Measurements from ENCODE around the gene MITF. TPM values are rescaled to one million over a fixed set of nuclear protein-coding genes. Genes with fewer than 3 reads are reported as not detected.

Gene MITF
- total RNA-seq, 2 experiments from 2014 or later, result not detected

- Histone ChIP-seq H3K9me2 (ENCODE audit: insufficient read depth, low read length) (no peaks in the 10 kb centered on the region), H3K4me2 (ENCODE audit: low read length) (no peak overlapping the region), H3K4me1 (ENCODE audit: insufficient read depth, low read length, poor library complexity, severe bottlenecking) (no peaks in the 10 kb centered on the region), H3K27ac (ENCODE audit: low read depth, low read length, poor library complexity, severe bottlenecking) (no peak overlapping the region), H3K79me2 (ENCODE audit: insufficient read depth, low read depth, low read length) (no peaks in the 10 kb centered on the region), H3K4me3 (ENCODE audit: low read depth, low read length, poor library complexity, severe bottlenecking) (no peak overlapping the region), H4K20me1 (ENCODE audit: insufficient read depth, low read length) (no peaks in the 10 kb centered on the region), H3K9me3 (ENCODE audit: low read length) (no peaks in the 10 kb centered on the region), H2AFZ (ENCODE audit: low read length) (no peak overlapping the region), H3K36me3 (ENCODE audit: insufficient read depth, low read length) (no peaks in the 10 kb centered on the region)
- ChIA-PET CTCF (ENCODE audit: unreplicated experiment) (no interaction called here), POLR2A (no interaction called here)
- no TSS peak for BruUV-seq (replicated peaks)
- intact Hi-C loops (cut with micrococcal nuclease; ENCODE audit: unreplicated experiment), result no loop called here
- TF ChIP-seq CTCF (conservative IDR thresholded peaks at IDR 0.05; ENCODE audit: low read length) (no peak), EZH2phosphoT487 (IDR thresholded peaks at IDR 0.05; ENCODE audit: borderline replicate concordance, low read depth, low read length) (no peak)
- DNase-seq (ENCODE audit: low spot score), result no peak
These were observed 22.9 kb downstream of the MITF start for GRCh38 chr3:69761896-69762767.

- ChIA-PET CTCF (ENCODE audit: unreplicated experiment) (no interaction called here), POLR2A (no interaction called here)
- DNase-seq (ENCODE audit: low spot score), result no peak
- Histone ChIP-seq H3K9me3 (ENCODE audit: low read length) (no peaks in the 10 kb centered on the region), H3K36me3 (ENCODE audit: insufficient read depth, low read length) (no peaks in the 10 kb centered on the region), H3K27ac (ENCODE audit: low read depth, low read length, poor library complexity, severe bottlenecking) (no peak overlapping the region), H3K4me2 (ENCODE audit: low read length) (no peak overlapping the region), H3K9me2 (ENCODE audit: insufficient read depth, low read length) (no peaks in the 10 kb centered on the region), H4K20me1 (ENCODE audit: insufficient read depth, low read length) (no peaks in the 10 kb centered on the region), H3K4me3 (ENCODE audit: low read depth, low read length, poor library complexity, severe bottlenecking) (no peak overlapping the region), H3K4me1 (ENCODE audit: insufficient read depth, low read length, poor library complexity, severe bottlenecking) (no peaks in the 10 kb centered on the region), H3K79me2 (ENCODE audit: insufficient read depth, low read depth, low read length) (no peaks in the 10 kb centered on the region), H2AFZ (ENCODE audit: low read length) (no peak overlapping the region)
- intact Hi-C loops (cut with micrococcal nuclease; ENCODE audit: unreplicated experiment), result no loop called here
- TF ChIP-seq CTCF (conservative IDR thresholded peaks at IDR 0.05; ENCODE audit: low read length) (no peak), EZH2phosphoT487 (IDR thresholded peaks at IDR 0.05; ENCODE audit: borderline replicate concordance, low read depth, low read length) (no peak)
- BruUV-seq (replicated peaks), result no TSS peak
These were observed 23.5 kb downstream of the MITF start for GRCh38 chr3:69762768-69763229.

- ChIA-PET CTCF (ENCODE audit: unreplicated experiment) (no interaction called here), POLR2A (no interaction called here)
- no TSS peak for BruUV-seq (replicated peaks)
- Histone ChIP-seq H3K4me1 (ENCODE audit: insufficient read depth, low read length, poor library complexity, severe bottlenecking) (no peaks in the 10 kb centered on the region), H3K27ac (ENCODE audit: low read depth, low read length, poor library complexity, severe bottlenecking) (no peak overlapping the region), H3K4me2 (ENCODE audit: low read length) (no peak overlapping the region), H3K36me3 (ENCODE audit: insufficient read depth, low read length) (no peaks in the 10 kb centered on the region), H2AFZ (ENCODE audit: low read length) (no peak overlapping the region), H3K4me3 (ENCODE audit: low read depth, low read length, poor library complexity, severe bottlenecking) (no peak overlapping the region), H3K9me3 (ENCODE audit: low read length) (no peaks in the 10 kb centered on the region), H3K9me2 (ENCODE audit: insufficient read depth, low read length) (no peaks in the 10 kb centered on the region), H3K79me2 (ENCODE audit: insufficient read depth, low read depth, low read length) (no peaks in the 10 kb centered on the region), H4K20me1 (ENCODE audit: insufficient read depth, low read length) (no peaks in the 10 kb centered on the region)
- TF ChIP-seq EZH2phosphoT487 (IDR thresholded peaks at IDR 0.05; ENCODE audit: borderline replicate concordance, low read depth, low read length) (no peak), CTCF (conservative IDR thresholded peaks at IDR 0.05; ENCODE audit: low read length) (no peak)
- intact Hi-C loops (cut with micrococcal nuclease; ENCODE audit: unreplicated experiment), result no loop called here
- DNase-seq (ENCODE audit: low spot score), result no peak
These were observed 24.2 kb downstream of the MITF start for GRCh38 chr3:69763458-69763857.
